T-cell (primary cell): Measurements from ENCODE around the gene TRAF7. TPM values are rescaled to one million over a fixed set of nuclear protein-coding genes. Genes with fewer than 3 reads are reported as not detected.

Source experiments
- ATAC-seq, 4 experiments: fragments of 200-7000 bp in 3 of 4; fragments of 150-1000 bp in 1 of 4; cut with Tn5 transposase; replicated peaks in 1 of 4; 1 replicate in 3 of 4; 2 replicates in 1 of 4; pipeline ENCODE4 v1.10.0; 2021; ENCODE audit warnings: moderate library complexity in 3 of 4, mild to moderate bottlenecking in 2 of 4, moderate number of reproducible peaks in 1 of 4
- CTCF ChIA-PET, 2 donors: fragments of 300-600 bp; sonication (Branson Sonifier 250); formaldehyde crosslinking; loops; one replicate each; lab custom pipeline; 2022; ENCODE audit warnings: antibody characterized with exemption in 2 of 2; lab: Charles Lee
- POLR2A ChIA-PET, 2 donors: fragments of 300-600 bp; sonication (Branson Sonifier 250); formaldehyde crosslinking; loops; one replicate each; lab custom pipeline; 2022; ENCODE audit warnings: antibody characterized with exemption in 2 of 2; lab: Charles Lee
- DNase-seq, 35 experiments: peaks; one replicate each; pipeline versions ENCODE4 v3.0.0 to v3.0.0-alpha.2; 2013 to 2023
- H3K27ac ChIP-seq: one replicate; pipeline ENCODE4 v1.5.1; 2013; ENCODE audit warnings: low read length
- H3K27me3 ChIP-seq, 2 experiments: replicated peaks in 1 of 2; 1 replicate in 1 of 2; 2 replicates in 1 of 2; pipeline versions ENCODE4 v1.6.1 to v1.7.0; 2013; ENCODE audit warnings: low read length in 1 of 2, mixed read lengths in 1 of 2; ENCODE audit not compliant: control insufficient read depth in 2 of 2, insufficient read depth in 2 of 2; ENCODE audit errors: extremely low read depth in 1 of 2
- H3K36me3 ChIP-seq, 2 donors: 1 replicate in 1 of 2; 2 replicates in 1 of 2; pipeline versions ENCODE4 v1.6.1 to v1.7.0; 2013; ENCODE audit warnings: low read length in 1 of 2; ENCODE audit not compliant: control insufficient read depth in 2 of 2, insufficient read depth in 1 of 2; ENCODE audit errors: extremely low read depth in 1 of 2
- H3K4me1 ChIP-seq, 2 experiments: 1 replicate in 1 of 2; 2 replicates in 1 of 2; pipeline versions ENCODE4 v1.6.1 to v1.7.0; 2013; ENCODE audit warnings: low read length in 2 of 2, mixed read lengths in 1 of 2; ENCODE audit not compliant: insufficient read depth in 2 of 2, control insufficient read depth in 1 of 2; ENCODE audit errors: extremely low read depth in 1 of 2
- H3K4me3 ChIP-seq, 2 donors: 1 replicate in 1 of 2; 2 replicates in 1 of 2; pipeline versions ENCODE4 v1.5.1 to v1.7.0; 2013; ENCODE audit warnings: mild to moderate bottlenecking in 2 of 2, low read length in 1 of 2, moderate library complexity in 1 of 2; ENCODE audit not compliant: control insufficient read depth in 1 of 2; ENCODE audit errors: extremely low read depth in 1 of 2
- H3K9me3 ChIP-seq: 2 replicates; pipeline ENCODE4 v1.7.0; 2013
- H3K27ac Mint-ChIP-seq, 2 donors: one replicate each; pipeline ENCODE4 v1.8.0; 2020 to 2021; ENCODE audit warnings: mild to moderate bottlenecking in 2 of 2, mixed read lengths in 2 of 2
- H3K27me3 Mint-ChIP-seq, 2 donors: one replicate each; pipeline ENCODE4 v1.8.0; 2021 to 2022; ENCODE audit warnings: mixed read lengths in 2 of 2
- H3K36me3 Mint-ChIP-seq: one replicate; pipeline ENCODE4 v1.8.0; 2021; ENCODE audit warnings: mixed read lengths
- H3K4me1 Mint-ChIP-seq, 3 donors: one replicate each; pipeline ENCODE4 v1.8.0; 2020 to 2022; ENCODE audit warnings: mixed read lengths in 3 of 3, mild to moderate bottlenecking in 1 of 3
- H3K4me3 Mint-ChIP-seq, 3 donors: one replicate each; pipeline ENCODE4 v1.8.0; 2020 to 2022; ENCODE audit warnings: mild to moderate bottlenecking in 3 of 3, mixed read lengths in 3 of 3, moderate library complexity in 3 of 3
- H3K9me3 Mint-ChIP-seq, 3 donors: one replicate each; pipeline ENCODE4 v1.8.0; 2020 to 2022; ENCODE audit warnings: mixed read lengths in 3 of 3
- WGBS: methylation state at CpG from one replicate; pipeline ENCODE4 v1.1.5; 2013; ENCODE audit warnings: missing lambda C conversion rate; ENCODE audit not compliant: insufficient coverage; 5-methylcytosine and 5-hydroxymethylcytosine counted together
- total RNA-seq, 35 experiments: library from RNA in 6 of 35; stranded (reverse) in 6 of 35; fragments of 120-200 nt in 1 of 35; gene quantifications; one replicate each; pipeline versions ENCODE4 v1.2.1 to v1.2.4 and lab custom pipeline; 2013 to 2026

The TRAF7 gene
- total RNA-seq, 5 donors from 2014 or later (not counting 1 experiment from before 2014, with no cell fraction given): 25.6 to 54.3 (median 43.9) TPM

DNA sequence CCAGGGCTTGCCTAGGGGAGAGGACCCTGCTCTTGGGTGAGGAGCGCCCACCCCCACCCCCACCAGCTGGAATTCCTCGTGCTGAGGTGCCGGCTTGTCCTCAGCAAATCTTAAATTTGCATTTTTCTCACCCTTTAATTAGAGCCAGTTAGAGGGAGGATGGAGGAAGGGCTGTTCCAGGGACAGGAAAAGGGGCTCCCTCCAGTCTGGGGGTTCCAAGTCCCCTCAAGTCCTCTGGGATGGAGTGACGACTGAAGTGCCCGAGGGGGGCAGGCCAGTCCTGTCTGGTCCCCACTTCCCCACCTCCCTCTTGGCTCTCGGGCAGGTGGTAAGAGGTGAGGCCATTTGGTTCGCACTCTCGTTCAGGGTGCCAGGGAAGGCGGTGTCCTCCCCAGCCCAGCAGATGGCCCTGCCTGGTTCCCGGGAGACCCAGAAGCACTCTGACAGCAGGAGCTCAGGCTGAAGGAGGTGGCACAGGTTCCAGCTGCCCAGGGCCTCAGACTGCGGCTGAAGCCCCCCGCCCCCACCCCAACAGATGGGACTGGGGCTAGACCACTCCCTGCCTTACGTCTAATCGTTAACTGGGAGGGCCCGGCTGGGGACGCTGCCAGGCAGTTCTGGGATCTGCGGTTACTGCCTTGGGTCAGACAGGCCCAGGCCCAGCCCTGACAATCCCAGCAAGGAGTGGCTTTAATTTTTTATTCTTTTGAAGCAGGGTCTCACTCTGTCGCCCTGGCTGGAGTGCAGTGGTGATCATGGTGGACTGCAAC, 5.0 kb upstream of the TRAF7 start:
- Histone ChIP-seq H3K9me3 (no peaks in the 10 kb centered on the region), H3K4me3 (no peak overlapping the region), H3K4me1 (peaks cover 16 to 73% of the 10 kb centered on the region in 2 experiments), H3K36me3 (peaks cover 3 to 10% of the 10 kb centered on the region in 2 donors), H3K27ac (no peak overlapping the region), H3K27me3 (peaks cover 0 to 40% of the 10 kb centered on the region in 2 experiments)
- ChIA-PET CTCF (interaction anchor here in 1 of 2 donors (1.4 kb wide), 1 partner anchor 10 kb away, joined by 3 read pairs; no protein-coding TSS in a partner anchor), POLR2A (no interaction called here)
- Mint-ChIP-seq H3K4me1 (peaks cover 25 to 47% (median 39%) of the 10 kb centered on the region in 3 donors), H3K9me3 (no peaks in the 10 kb centered on the region), H3K27me3 (no peaks in the 10 kb centered on the region), H3K27ac (no peak overlapping the region), H3K4me3 (no peak overlapping the region), H3K36me3 (peaks cover 7% of the 10 kb centered on the region)
- no peak for ATAC-seq
- 56% methylated on average over 8 of the region's 18 CpGs for WGBS
- no peak for DNase-seq

DNA sequence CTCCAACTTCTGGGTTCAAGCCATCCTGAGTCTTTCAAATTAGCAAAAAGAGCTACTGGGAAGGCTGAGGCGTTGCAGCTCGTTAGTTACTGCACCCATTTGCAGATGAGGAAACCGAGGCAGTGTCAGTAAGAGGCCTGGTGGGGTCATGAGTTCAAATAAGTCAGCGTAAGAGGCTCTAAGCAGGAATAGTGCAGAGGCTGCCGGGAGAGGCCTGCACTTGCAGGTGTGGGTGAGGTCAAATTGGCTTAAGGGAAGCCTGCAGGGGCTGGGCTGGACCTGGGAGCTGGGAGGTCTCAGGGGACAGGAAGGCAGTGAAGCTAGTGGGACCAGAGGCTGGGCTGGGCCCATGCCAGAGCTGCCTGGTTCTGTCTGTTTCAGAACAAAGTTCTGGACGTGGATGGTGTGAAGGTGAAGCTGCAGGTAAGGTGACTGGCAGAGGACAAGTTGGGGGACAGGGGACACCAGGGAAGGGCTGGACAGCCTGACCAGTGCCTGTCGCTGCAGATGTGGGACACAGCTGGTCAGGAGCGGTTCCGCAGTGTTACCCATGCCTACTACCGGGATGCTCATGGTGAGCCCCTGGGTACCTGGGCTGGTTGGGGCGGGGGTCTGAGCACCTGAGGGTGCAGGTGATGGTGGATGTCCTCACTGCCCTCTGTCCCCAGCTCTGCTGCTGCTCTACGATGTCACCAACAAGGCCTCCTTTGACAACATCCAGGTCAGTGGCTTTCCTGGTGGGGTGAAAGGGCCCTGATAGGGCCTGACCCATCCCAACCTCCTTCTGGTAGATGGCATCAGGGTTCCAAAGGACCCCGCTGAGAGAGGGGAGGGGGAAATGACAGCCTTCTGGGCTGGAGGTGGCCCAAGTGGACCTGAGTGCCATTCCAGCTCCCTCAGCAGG, 4.1 kb upstream of the TRAF7 start:
- no peak for ATAC-seq
- H3K4me3 ChIP-seq: no peak overlapping the region
- H3K27me3 ChIP-seq: peaks cover 0 to 40% of the 10 kb centered on the region in 2 experiments
- peaks cover 17 to 79% of the 10 kb centered on the region in 2 experiments for H3K4me1 ChIP-seq
- Mint-ChIP-seq H3K36me3 (peaks cover 7% of the 10 kb centered on the region), H3K27me3 (no peaks in the 10 kb centered on the region), H3K4me3 (peak overlapping the region; percentile 13 to 17 (median 16)), H3K27ac (no peak overlapping the region), H3K9me3 (no peaks in the 10 kb centered on the region), H3K4me1 (peaks cover 31 to 53% (median 44%) of the 10 kb centered on the region in 3 donors)
- POLR2A ChIA-PET: interaction anchor here in 1 of 2 donors (0.5 kb wide), 2 partner anchors 159 to 187 kb away, joined by 3 to 5 read pairs; partner anchors contain the start of gene RPS2
- WGBS: 73% methylated on average over 12 of the region's 13 CpGs
- H3K36me3 ChIP-seq: peaks cover 3 to 10% of the 10 kb centered on the region in 2 donors
- H3K27ac ChIP-seq: no peak overlapping the region
- CTCF ChIA-PET: interaction anchor here (1.4 to 4.1 kb wide), 2 partner anchors 10 to 11 kb away, joined by 3 to 24 read pairs; no protein-coding TSS in a partner anchor
- H3K9me3 ChIP-seq: no peaks in the 10 kb centered on the region
- DNase-seq: no peak

DNA sequence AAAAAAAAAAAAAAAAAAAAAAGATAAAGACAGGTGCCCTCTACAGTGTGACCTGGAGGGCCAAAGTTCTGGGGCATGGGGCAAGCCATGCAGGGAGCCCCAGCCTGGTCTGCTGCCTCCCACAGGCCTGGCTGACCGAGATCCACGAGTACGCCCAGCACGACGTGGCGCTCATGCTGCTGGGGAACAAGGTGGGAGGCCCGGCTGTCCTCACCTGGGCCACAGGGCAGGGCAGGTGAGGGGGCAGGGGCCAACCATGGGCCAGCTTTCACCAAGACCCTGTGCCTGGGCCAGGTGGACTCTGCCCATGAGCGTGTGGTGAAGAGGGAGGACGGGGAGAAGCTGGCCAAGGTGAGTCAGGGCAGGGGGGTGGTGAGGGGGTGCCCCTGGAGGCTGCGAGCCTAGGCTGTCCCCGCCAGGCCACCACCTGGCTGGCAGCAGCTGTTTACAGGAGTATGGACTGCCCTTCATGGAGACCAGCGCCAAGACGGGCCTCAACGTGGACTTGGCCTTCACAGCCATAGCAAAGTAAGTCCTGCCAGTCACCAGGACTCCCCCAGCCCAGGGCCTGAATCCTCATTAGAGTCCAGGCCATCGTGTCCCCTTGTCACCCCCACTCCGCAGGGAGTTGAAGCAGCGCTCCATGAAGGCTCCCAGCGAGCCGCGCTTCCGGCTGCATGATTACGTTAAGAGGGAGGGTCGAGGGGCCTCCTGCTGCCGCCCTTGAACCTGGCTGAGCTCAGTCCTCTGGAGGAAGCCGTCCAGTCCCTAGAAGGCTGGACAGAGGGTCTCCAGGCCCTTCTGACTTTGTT, 2.7 kb upstream of the TRAF7 start:
- H3K27me3 Mint-ChIP-seq: no peaks in the 10 kb centered on the region
- DNase-seq: no peak
- no peak overlapping the region for H3K27ac ChIP-seq

DNA sequence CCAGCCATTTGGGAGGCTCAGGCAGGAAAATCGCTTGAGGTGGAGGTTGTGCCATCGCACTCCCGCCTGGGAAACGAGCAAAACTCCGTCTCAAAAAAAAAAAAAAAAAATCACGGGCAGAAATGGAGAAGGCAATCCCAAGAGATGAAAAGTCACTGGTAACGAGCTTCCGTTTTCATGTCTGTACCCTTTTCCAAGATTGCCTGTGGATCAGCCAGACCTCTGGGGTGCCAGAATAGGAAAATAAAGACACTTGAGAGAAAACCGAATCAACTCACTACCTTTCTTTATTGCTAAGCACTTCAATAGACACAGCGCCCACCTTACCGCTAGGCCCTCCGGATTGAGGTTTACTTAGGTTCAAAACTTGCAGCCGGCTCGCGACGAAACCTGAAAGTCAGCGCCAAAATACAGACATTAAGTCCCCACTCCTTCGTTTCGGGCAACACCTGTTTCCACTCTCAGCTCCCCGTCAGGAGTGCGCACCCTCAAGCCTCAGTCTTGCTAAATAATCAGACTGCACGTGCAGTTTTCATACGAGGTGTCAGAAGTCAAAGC, 970 bp upstream of the TRAF7 start:
- peaks cover 7% of the 10 kb centered on the region for H3K36me3 Mint-ChIP-seq
- H3K27ac ChIP-seq: peak overlapping the region; percentile 81
- H3K4me1 Mint-ChIP-seq: peaks cover 48 to 71% (median 61%) of the 10 kb centered on the region in 3 donors
- H3K4me3 Mint-ChIP-seq: peak overlapping the region; percentile 79 to 91 (median 90)
- ATAC-seq (peak in 1 of 4 experiments; percentile 2), DNase-seq (peak in 12 of 35 experiments; percentile 8 to 32 (median 28))
- peak overlapping the region; percentile 97 to 99 for H3K4me3 ChIP-seq
- peaks cover 18 to 90% of the 10 kb centered on the region in 2 experiments for H3K4me1 ChIP-seq
- POLR2A ChIA-PET: interaction anchor here (0.6 to 1.5 kb wide), 9 partner anchors 19 to 528 kb away, joined by 3 to 10 read pairs (median 5); partner anchors contain the start of genes KCTD5 (in 1 of the 2), NTHL1 (in 1 of the 2), NUBP2 (in 1 of the 2) and PGP (in 1 of the 2)
- H3K27ac Mint-ChIP-seq: peak overlapping the region; percentile 69 to 79
- H3K27me3 ChIP-seq: peaks cover 0 to 26% of the 10 kb centered on the region in 2 experiments
- H3K27me3 Mint-ChIP-seq: no peaks in the 10 kb centered on the region
- CTCF ChIA-PET: interaction anchor here (0.6 to 4.1 kb wide), 12 partner anchors 9 to 372 kb away, joined by 3 to 24 read pairs (median 4); partner anchors contain the start of genes MLST8 (in 1 of the 2), NUBP2 (in 1 of the 2), PGP (in 1 of the 2) and SPSB3 (in 1 of the 2)
- H3K36me3 ChIP-seq: peaks cover 3 to 14% of the 10 kb centered on the region in 2 donors
- H3K9me3 Mint-ChIP-seq: no peaks in the 10 kb centered on the region
- H3K9me3 ChIP-seq: no peaks in the 10 kb centered on the region
- WGBS: 4% methylated on average over 21 of the region's 23 CpGs

More for the DNA sequence above, 2.7 kb upstream of the TRAF7 start:
- no peaks in the 10 kb centered on the region for H3K9me3 Mint-ChIP-seq
- WGBS: 27% methylated on average over 20 of the region's 25 CpGs
- H3K27ac Mint-ChIP-seq: peak overlapping the region; percentile 61 to 69
- peaks cover 7% of the 10 kb centered on the region for H3K36me3 Mint-ChIP-seq
- H3K9me3 ChIP-seq: no peaks in the 10 kb centered on the region
- H3K4me1 ChIP-seq: peaks cover 20 to 89% of the 10 kb centered on the region in 2 experiments
- H3K4me3 Mint-ChIP-seq: peak overlapping the region; percentile 79 to 91 (median 90)
- H3K36me3 ChIP-seq: peaks cover 3 to 10% of the 10 kb centered on the region in 2 donors
- H3K27me3 ChIP-seq: peaks cover 0 to 36% of the 10 kb centered on the region in 2 experiments
- peaks cover 46 to 67% (median 58%) of the 10 kb centered on the region in 3 donors for H3K4me1 Mint-ChIP-seq
- no peak for ATAC-seq
- CTCF ChIA-PET: interaction anchor here (0.6 to 4.1 kb wide), 5 partner anchors 12 to 198 kb away, joined by 3 to 24 read pairs (median 4); partner anchors contain the start of gene RPL3L (in 1 of the 2)
- peak overlapping the region; percentile 97 to 99 for H3K4me3 ChIP-seq
- POLR2A ChIA-PET: interaction anchor here (0.6 kb wide), 2 partner anchors 204 to 280 kb away, joined by 5 to 6 read pairs; no protein-coding TSS in a partner anchor
